ENCODE measurements around the gene FGGY.

The FGGY gene

DNA sequence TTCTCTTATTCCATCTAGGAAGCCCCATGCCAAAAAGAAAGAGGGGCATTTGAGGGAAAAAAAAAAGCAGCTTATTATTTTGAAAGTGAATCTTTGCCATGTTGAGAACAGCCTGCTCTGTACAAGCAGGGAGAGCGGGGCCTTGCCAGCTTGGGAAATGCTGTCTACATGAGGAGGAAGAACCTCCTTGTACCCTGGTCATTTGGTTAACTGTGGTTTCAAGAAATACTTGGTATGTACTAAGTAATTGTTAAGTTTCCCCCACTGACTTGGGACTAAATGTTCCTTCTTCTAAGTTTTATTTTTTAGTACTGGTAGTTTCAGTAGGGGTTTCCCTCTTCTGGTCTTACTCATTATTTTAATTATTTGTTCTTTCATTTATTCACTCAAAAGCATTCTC, 373.8 kb downstream of the FGGY start:
- no peak for DNase-seq

DNA sequence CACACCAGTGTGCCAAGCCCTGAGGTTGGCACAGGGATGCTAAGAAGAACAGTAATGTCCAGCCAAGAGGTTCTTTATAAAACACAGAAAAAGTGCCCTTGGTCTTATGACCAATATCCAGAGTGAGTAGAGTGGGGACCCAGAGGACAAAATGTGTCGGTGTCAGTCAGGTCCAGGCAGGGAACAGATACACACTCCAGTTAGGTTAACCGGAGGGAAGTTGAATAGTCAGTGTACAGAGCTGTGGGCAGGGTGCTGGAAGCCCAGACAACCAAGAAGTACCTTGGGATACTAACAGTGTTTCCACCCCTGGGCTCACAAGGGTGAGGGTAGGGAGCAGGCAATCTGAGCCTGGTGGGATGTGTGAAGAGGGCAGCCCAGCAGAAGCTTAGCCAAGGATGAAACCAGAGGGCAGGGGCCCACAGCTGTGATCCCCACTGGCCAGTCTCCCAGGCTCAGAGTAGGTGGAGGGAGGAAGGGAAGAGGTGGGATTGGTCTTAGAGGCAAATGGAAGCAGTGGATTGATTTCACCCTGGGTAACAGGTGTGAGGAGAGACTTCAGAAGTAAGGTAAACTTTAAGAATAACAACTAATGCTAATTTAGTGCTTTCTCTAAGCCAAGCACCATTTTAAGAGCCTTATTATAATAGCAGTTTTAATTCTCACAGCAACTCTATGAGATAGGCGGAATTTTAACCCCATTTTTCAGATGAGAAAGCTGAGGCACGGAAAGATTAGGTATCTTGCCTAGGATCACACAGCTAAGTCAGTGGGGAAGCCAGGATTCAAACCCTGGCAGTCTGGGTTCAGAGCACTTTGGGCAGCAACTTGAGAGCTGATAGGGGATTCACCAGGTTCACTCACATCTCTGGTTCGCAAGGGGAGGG, 374.4 kb downstream of the FGGY start:
- DNase-seq, result no peak

DNA sequence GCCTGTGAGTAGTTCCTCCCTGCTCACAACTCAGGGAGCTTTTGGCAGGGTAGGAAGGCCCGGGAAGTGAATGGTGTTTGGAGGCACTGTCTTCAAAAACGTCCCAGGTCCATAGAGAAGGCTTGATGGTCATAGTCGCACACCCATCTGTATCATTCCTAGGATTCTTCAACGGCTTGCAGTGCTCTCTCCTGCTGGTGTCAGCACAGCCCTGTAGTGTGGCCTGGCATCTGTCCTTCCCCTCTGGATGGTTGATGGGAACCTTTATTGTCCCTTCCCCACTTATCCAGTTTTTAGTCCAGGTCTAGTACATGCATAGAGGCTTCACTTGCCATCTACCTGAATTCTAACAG, 375.0 kb downstream of the FGGY start:
- no peak for DNase-seq

DNA sequence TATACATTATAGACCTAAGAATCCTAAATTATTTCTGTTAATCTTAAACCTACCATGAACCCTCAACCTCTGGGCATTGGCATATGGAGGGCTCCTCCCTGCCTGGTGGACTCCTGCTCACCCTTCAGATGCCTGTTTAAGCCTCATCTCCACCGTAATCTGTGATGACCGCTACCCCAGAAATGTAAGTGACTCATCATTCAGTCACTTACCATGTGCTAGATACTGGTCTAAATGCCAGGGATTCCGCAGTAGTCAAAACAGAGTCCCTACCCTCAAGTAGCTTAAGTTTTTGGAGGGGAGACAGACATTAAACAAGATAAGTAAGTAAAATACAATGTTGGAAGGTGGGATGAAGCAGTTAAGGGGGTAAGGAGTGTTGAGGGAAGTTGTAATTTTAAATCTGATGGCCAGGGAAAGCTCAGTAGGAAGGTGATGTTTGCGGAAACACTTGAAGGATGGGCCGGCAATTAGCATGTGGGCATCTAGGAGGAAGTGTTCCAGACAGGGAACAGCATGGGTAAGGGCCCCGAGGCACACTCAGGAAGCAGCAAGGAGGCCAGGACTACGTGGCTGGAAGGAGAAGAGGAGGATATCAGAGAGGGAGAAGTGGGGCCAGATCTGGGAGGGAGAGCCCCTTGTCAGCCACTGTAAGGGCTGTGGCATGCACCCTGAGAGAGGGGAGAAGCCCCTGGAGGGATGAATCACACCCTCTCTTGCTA, 376.1 kb downstream of the FGGY start:
- no peak for DNase-seq

DNA sequence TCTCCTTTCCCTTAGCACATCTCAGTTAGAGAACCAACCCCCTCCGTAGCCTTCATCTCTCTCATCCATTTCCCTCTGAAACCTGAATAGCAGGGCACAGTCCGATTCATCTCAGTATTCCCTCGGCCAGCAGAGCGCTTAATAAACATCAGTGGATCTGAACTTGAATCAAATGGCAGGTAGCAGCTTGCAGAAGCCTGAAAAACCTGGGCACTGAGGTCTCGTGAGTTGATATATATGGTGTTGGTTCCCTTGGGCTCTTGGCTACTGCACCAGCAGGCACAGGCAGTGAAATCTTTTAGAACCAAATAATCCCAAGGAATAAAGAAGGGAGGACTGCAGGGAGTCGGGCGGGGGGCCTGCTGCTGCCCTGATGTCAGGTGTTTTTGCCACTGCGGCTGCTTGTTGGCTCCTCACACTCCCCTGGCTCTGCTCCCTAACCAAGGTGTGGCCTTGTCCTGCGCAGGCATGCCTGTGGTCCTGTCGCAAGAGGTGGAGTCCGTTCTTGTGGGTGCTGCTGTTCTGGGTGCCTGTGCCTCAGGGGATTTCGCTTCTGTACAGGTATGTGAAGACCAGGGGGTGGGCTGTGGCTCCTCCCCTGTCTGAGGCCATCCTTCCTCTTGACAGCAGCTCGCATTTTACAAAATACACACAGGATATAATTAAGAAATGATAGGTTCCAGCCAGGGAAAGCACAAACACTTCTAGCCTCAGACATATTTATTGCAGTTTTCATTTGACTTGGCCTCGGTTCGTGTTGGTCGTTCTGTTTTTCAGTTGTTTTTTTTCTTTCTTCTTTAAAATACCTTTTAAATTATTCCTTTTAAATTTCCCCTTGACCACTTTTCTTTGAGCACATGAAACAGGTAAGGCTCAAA, 376.9 kb downstream of the FGGY start:
- no peak for DNase-seq

DNA sequence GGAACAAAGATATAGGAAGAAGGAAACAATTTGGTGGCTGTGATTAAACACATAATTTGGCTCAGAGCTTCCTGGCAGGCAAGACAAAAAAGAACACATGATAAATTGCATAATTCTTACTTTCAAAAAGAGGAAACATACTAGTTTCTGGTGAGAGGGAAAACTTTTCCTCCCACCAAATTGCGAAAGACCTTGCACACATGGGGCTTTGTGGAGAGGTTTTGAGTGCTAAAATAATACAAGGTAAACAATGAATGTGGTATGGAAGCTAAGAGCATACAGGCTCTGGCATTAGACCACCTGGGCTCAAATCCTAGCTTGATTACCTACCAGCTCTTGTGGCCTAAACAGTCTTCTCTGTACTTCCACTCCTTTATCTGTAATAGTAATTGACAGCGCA, 377.7 kb downstream of the FGGY start:
- no peak for DNase-seq

DNA sequence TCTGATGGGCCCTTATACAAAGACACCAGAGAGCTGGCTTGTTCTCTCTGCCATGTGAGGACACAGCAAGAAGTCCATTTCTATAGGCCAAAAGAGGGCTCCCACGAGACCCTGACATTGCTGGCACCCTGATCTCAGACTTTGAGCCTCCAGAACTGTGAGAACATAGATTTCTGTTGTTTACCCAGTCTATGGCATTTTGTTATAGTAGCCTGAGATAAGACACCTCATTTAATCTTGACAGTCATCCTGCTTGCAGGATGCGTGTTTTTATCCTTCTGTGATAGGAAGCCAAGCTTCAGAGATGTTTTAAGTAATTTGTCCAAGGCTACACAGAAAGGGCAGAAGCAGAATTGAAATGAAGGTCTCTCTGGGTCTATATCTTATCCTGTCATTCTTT, 379.0 kb downstream of the FGGY start:
- DNase-seq, result no peak

DNA sequence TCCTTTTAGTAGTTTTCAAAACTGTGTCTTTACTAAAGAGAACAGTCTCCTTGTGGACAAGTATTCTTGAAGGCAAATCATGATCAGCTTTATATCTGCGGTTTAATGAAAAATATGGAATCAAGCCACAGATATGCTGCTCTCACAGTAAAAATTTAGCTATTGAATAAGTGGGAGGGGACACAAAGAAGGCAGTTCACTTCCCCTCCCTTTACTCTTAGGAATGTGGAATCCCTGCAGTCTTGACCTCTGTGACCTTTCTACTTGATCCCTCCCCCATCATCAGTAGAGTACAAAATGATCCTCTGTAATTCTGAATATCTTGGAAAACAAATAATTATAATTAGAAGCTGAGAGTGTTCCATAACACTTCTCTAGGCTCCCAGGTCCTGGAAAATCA, 381.1 kb downstream of the FGGY start:
- DNase-seq, result no peak

DNA sequence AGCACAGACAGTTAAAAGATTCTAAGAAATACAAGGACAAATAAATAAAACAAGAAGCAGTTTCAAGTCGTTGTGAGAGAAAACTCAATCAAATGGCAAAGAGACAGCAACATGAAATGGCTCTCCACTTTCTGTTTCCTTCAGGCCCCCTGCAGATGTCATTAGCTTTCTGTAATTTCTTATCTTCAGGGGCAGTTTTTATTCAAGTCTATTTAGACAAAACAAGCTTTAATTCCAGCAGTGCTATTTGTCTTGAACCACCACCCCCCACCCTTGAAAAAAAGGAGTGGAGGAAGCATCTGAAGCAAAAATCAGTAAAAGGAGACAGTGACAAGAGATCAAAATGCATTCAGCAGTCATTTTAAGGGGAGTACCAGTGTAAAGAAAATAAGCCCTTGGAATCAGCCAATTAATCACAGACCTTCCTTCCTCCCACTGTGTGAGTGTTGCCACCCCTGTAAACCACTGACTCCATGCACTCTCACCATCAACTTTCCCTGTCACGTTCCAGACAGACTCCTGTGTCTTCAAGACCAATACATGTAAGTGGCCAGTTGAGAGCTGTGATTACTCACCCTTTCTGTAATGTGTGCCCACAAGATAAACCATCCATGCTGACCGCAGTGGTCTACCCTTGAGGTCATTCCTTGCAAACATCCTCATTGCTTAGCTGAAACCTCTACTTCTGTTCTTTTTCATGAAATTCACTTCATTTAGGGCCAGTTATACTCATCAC, 381.8 kb downstream of the FGGY start:
- no peak for DNase-seq

DNA sequence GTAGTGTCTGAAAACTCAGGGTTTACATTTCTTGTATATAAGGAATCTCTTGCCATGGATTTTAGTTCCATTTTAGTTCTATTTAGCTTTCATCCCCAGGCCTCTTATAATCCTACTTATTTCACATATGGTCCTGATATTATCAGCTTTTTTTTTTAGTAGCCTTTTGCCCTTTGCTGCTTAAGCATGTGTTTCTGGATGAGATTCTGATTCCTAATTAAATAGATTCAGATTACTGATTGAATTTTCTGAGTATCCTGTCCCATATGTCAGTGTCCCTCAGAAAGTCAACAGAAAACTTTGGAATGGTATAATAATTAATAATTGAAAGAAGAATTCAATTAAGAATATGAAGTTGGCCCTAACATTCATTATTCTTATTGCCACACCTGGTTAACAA, 383.1 kb downstream of the FGGY start:
- DNase-seq, result no peak

DNA sequence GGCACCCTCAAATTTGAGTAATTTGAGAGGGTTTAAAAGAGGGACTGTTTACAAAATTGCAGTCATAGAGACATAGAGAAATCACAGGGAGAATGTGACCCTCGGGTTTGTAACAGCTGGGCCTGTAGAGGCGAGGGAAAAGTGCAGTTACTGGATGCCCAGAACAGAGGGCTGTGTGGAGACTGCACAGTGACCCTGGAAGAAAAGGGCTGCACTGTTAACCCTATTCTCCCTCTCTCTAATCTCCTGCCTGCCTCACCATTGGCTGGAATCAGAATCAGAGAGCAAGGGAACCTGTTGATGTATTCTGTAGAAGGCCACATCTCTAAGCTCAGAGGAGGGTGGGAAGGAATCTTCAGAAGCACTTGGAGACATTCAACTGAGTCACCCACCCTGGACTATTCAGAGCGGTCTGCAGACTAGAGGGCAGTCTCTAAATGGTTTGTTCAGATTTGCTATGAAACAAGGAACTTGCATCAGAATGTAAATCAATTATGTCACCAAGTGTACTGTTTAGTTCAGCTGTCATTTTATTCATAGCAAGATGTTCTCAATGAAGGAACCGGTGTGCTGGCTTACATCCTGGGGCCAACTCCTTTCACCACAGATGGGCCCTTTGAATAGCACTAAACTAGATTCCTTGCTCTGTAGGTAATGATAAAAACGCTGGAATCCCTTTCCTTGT, 385.6 kb downstream of the FGGY start:
- no peak for DNase-seq

DNA sequence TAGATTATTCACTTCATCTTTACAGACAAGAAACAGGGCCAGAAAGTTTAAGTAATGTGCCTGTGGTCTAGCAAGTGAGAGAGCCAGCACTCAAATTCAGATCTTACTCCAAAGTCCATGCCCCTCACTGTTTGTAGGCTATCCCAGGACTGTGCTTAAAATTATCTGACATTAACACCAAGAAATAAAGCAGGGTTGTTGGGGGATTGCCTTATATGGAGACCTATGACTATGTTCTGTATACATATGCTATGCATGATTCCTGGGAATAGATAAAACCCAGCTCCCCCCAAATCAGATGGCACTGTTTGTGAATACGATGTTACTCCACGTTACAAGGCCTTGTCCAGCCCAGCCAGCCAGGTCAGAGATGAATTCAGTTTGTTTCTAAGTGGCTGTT, 386.3 kb downstream of the FGGY start:
- DNase-seq, result no peak

DNA sequence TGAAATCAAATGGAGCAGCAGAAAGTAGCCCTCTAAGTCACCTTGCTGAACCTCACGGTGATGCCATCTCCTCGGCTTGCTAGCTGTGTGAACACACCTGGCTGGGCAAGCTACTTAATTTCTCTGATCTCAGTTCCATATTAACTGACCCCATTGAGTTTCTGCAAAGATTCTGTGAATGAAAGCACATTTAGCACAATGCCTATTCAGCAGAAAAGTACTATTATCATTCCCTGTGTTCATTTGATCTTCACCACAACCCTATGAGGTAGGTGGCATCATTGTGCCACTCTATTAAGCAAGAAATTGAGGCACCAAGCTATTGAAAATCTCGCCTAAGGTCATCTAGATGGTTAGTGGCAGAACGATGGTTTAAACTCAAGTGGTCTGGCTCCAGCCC, 387.8 kb downstream of the FGGY start:
- no peak for DNase-seq

DNA sequence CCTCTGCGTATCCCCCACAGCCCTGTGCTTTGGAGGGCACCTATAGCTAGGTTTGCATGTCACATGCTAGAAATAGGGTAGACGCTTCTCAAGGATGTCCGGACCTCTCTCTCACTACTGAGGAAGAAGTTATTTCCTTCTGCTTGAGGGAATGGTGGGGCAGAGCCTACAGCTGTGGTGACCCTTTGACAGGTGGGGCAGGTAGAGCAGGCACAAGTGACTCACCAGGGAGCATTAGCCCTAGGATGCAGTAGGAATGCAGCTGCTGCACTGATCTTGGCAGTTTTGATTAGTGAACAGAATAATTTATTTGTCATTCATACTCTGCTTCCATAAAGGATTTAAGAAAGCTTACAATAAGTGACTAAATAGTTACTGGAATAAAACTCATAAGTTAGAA, 388.2 kb downstream of the FGGY start:
- no peak for DNase-seq

DNA sequence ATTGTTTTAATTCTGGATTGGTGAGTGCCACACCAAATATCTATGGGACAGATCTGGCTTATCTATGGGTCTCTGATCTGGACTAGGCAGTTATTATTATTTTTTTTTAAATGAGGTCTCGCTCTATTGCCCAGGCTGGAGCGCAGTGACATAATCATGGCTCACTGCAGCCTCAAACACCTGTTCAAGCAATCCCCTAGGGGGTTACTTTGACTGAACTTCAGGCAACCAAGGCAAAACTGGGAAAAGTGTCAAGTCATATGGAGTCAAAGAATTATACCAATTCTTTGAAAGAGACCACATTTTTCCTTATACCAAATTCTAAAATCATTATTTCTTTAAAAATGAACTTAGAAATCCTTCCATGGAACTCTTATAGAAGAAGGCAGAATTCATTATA, 388.8 kb downstream of the FGGY start:
- DNase-seq, result no peak

DNA sequence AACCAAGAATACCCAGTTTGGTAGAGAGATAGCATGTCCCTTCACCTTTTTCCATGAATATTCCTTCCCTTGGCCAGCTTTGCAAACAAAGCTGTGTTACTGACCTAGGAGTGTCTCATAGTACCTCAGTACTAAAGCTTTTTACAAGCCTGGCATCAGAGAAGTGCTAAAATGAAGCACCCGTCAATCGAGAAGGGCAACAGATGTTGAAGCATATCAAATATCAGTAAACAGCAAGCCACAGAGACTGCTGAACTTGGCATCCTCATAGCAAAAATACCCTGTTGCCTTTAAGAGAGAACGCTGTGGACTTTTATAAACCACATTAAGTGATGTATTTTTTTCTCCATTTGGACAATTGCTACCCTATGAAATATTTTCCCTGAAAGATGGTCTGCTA, 389.3 kb downstream of the FGGY start:
- DNase-seq, result no peak

DNA sequence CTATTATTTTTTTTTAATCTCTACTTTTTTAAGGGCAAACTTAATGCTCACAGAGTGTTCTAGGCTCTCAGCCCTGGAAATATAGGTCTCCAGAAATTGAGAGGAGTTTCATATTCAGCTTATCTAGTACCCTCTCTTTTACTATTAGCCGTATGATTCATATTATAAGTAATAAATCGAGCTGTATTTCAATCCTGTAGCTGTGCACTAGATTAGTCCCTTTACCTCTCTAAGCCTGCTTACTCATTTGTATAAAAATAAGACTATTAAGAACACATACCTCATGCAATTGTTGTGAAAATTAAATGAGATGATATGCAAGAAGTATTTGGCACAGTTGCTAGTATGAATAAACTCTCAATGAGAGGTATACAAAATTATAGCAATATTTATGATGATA, 389.7 kb downstream of the FGGY start:
- DNase-seq, result no peak

DNA sequence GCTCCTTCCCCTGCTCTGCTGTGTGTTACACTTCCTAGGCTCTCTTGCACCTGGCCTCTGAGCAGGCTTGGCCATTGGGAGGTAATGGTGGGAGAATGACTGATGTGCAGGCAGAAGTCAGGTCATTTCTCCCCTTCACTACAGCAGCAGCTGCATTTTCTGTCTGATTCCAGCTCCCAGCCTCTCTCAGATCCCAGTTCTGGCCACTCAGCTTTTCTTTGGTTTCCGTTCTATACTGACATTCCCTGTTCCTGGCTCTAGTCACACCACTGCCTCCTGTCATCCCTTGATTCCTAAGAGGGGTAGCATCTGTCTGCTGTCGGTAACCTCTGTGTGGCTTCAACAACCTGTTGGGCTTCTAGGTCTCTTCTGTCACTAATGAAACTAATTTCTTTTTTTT, 390.2 kb downstream of the FGGY start:
- no peak for DNase-seq

DNA sequence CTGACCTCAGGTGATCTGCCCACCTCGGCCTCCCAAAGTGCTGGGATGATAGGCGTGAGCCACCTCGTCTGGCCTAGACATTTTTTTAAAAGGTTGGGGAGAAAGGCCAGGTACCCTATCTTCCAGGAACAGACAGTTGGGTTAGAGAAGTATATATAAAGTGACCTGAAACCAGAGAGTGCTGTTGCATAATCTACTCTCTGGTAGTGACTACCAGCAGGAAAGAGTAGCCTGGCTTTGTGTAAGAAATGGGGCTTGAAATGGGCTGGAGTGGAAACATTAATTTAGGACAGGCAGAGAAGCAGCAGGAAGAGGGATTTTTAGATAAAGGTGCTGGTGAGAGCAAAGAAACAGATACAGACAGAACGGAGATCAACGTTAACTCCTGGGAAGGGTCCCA, 392.1 kb downstream of the FGGY start:
- DNase-seq, result no peak

DNA sequence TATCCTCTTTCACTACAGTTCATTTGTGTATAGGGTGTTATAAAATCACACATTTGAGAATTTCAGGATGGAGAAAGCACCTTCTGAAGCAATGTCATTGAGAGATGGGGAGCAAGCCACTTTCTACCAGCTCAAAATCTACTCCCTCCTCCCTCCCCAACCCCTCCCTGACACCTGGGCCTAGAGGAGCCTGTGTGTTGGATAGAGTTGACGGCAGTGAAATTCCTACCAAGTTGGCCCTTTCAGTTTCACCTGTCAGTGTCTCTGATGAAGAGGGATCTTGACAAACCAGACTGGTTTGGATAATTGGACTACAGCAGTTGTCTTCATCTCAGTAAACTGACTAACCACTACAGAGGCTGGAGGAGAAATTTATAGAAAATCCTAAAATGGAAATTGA, 392.8 kb downstream of the FGGY start:
- DNase-seq, result no peak

DNA sequence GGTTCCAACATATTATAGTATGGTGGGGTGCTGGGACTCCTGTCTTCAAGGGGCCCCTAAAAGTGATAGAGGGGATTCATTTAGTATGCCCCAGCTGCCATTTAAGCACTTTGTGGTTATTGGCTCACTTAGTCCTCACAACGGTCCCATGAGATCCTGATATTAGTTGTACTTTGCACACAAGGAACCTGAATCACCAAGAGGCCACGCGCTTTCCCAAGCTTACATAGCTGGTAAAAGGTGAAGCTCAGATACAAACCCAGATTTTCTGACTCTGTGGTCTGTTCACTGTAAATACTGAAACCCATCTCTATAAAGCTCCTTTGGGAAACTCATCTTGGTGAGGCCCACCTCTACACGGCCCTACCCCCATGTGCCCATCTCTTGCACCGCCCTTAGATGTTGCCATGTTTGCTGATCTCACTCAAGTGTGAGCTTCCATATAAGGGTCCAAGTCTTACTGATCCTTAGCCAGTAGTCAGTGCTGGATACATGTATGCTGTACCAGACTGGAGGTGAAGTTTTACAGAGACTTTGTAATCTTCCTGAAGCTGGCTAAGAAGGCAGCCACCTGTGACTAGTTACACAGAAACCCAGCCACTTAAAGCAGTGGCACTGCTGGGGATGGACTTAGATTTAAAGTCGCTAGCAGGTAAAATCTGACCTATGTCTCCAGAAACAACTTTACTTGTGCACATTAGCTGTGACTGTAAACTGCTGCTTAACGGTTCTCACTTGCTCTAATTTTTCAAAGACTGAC, 393.5 kb downstream of the FGGY start:
- DNase-seq, result no peak

DNA sequence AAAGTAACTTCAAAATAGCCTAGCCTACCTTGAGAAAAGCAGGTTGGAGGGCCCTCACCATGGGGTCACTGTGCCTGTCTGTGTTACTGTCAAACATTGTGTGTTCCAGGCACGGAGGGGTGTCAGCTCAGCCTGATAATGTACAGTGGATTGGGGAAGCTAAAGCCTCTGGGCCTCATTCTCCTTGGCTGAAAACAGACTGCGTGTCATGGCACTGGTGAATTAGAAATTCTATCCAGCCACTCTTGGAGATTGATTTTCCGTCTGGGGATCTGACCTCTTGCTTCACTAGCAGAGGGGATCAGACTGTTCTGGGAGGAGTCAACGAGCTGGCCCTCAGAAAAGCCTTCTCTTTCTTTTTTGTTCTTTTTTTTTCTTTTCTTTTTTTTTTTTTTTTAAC, 394.4 kb downstream of the FGGY start:
- DNase-seq, result no peak

Data from stimulated activated CD4-positive, alpha-beta T cell treated with anti-CD3 and anti-CD28 coated beads, Interleukin-4, amount 100 ng/mL, for 24 hours (primary cell).